GM12865 (cell line): ENCODE measurements around the gene ERC1.

Experiments
- DNase-seq: peaks from one replicate; pipeline ENCODE4 v3.0.0; 2010; ENCODE audit warnings: low read depth
- H3K4me3 ChIP-seq: 2 replicates; pipeline ENCODE4 v1.5.1; 2011; ENCODE audit warnings: mild to moderate bottlenecking, low read depth, low read length, control low read depth
- TF ChIP-seq, protein P1 (sequence below): IDR thresholded peaks from 2 replicates; pipeline ENCODE4 v1.5.1; 2011; ENCODE audit warnings: low read length, control low read depth, low read depth, inconsistent platforms; ENCODE audit not compliant: insufficient read depth; ENCODE audit errors: missing control alignments

ERC1 gene

DNA sequence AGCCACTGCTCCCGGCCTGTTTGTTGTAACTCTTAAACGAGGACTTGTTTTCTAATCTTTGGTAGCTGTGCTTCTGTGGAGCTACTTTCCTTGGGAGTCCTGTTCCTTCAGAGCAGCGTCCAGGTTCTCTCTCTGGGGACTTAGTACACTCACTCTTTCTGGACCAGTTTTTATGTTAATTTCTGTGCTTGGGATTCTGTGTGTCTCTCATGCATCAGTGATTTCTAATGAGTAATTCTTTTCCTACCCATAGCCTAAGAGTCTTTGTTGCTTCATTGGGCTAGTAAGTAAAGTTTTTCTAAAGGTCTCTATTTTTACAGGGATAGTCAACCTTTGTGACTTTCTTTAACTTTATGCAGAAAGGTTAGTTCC, 314.0 kb downstream of the ERC1 start:
- no peak overlapping the region for H3K4me3 ChIP-seq
- TF ChIP-seq, protein P1, sequence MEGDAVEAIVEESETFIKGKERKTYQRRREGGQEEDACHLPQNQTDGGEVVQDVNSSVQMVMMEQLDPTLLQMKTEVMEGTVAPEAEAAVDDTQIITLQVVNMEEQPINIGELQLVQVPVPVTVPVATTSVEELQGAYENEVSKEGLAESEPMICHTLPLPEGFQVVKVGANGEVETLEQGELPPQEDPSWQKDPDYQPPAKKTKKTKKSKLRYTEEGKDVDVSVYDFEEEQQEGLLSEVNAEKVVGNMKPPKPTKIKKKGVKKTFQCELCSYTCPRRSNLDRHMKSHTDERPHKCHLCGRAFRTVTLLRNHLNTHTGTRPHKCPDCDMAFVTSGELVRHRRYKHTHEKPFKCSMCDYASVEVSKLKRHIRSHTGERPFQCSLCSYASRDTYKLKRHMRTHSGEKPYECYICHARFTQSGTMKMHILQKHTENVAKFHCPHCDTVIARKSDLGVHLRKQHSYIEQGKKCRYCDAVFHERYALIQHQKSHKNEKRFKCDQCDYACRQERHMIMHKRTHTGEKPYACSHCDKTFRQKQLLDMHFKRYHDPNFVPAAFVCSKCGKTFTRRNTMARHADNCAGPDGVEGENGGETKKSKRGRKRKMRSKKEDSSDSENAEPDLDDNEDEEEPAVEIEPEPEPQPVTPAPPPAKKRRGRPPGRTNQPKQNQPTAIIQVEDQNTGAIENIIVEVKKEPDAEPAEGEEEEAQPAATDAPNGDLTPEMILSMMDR, result no peak
- no peak for DNase-seq

DNA sequence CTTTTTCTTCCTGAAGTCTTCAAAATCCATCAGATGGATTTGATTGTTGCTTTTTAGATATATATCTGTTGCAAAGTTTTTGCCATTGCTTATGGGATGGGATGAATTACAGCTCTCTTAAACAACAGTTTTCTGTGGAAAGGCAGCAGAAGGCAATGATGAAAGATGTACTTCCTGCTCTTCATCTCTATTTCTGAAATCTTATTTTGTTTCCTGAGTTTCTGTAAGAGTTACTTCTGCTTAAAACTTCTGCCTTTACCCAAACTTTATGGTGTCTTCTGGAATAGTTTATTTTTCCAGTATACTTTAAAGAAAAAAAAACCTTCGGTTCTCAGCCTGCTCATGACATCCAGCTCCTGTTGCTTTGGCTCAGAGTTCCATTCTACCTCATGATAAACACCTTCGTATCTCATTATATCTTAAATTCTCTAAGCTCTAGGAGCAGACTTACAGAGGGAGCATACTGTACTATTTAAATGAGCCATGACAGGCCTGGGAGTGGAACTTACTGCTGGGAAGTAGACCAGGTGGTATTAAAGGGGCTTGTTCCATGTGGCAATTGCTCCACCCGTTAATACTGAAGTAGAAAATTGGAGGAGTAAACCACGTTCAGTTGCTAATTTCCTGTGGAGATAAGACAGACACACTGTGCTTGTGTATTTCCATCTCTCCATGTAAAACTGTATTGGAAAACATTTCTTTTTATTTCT, 314.9 kb downstream of the ERC1 start:
- no peak overlapping the region for H3K4me3 ChIP-seq
- TF ChIP-seq, protein P1, result no peak
- no peak for DNase-seq

- H3K4me3 ChIP-seq, result no peak overlapping the region
- TF ChIP-seq, protein P1, result no peak
- no peak for DNase-seq
Measured at GRCh38 chr12:1306817-1307216, 315.8 kb downstream of the ERC1 start.

- TF ChIP-seq, protein P1, result no peak
- no peak overlapping the region for H3K4me3 ChIP-seq
- no peak for DNase-seq
Measured at GRCh38 chr12:1307796-1308195, 316.8 kb downstream of the ERC1 start.

GRCh38 chr12:1309613-1310012, 318.6 kb downstream of the ERC1 start:
- TF ChIP-seq, protein P1, result no peak
- DNase-seq, result no peak

GRCh38 chr12:1310653-1311052, 319.6 kb downstream of the ERC1 start:
- TF ChIP-seq, protein P1, result no peak
- no peak for DNase-seq
- no peak overlapping the region for H3K4me3 ChIP-seq

More at GRCh38 chr12:1309613-1310012, 318.6 kb downstream of the ERC1 start:
- H3K4me3 ChIP-seq, result no peak overlapping the region

DNA sequence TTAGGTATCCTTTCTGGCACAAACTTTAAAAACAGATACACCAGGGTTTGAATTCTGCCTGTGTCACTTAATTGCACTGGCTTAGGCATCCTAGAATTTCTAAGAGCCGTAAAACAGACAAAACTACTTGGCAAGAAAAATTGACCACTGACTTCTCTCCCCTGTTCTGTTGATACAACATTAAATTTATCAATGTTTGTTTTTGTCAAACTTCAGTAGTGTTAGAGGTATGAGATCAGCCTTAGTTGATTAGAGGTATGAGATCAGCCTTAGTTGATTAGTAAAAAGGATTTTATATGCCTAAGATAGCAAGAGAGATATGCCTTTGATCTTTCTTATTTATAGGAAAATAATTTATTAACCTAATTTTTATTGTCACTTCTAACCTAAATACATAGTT, 320.1 kb downstream of the ERC1 start:
- no peak overlapping the region for H3K4me3 ChIP-seq
- no peak for DNase-seq
- TF ChIP-seq, protein P1, result no peak
